Kidney (tissue), 14 donors: ENCODE results near the gene SCN5A. TPM values are rescaled to one million over a fixed set of nuclear protein-coding genes. Genes with fewer than 3 reads are reported as not detected.

Source experiments
- DNase-seq, 5 donors: peaks; one replicate each; pipeline ENCODE4 v3.0.0-alpha.2; 2013 to 2020
- FAIRE-seq: peaks from 2 replicates; lab custom pipeline; 2012; peaks lifted over from hg19 to GRCh38; lab: Jason Lieb, UNC
- H3K27ac ChIP-seq, 2 donors: one replicate each; pipeline ENCODE4 v1.7.0; 2013; ENCODE audit warnings: low read depth in 2 of 2, low read length in 2 of 2, inconsistent platforms in 1 of 2
- H3K27me3 ChIP-seq: one replicate; pipeline ENCODE4 v1.7.1; 2013; ENCODE audit warnings: low read length, inconsistent platforms; ENCODE audit not compliant: control insufficient read depth, insufficient read depth
- H3K36me3 ChIP-seq, 3 donors: one replicate each; pipeline versions ENCODE4 v1.7.0 to v1.7.1; 2013; ENCODE audit warnings: low read length in 3 of 3, control low read depth in 1 of 3, inconsistent platforms in 1 of 3; ENCODE audit not compliant: insufficient read depth in 3 of 3, control insufficient read depth in 2 of 3
- H3K4me1 ChIP-seq, 3 donors: one replicate each; pipeline versions ENCODE4 v1.7.0 to v1.7.1; 2013; ENCODE audit warnings: low read length in 3 of 3, inconsistent platforms in 1 of 3, low read depth in 1 of 3; ENCODE audit not compliant: control insufficient read depth in 2 of 3, insufficient read depth in 2 of 3
- H3K4me3 ChIP-seq, 3 donors: one replicate each; pipeline versions ENCODE4 v1.7.0 to v1.8.1; 2013; ENCODE audit warnings: low read length in 3 of 3, control low read depth in 1 of 3, inconsistent platforms in 1 of 3
- H3K9ac ChIP-seq, 3 donors: one replicate each; pipeline versions ENCODE4 v1.7.0 to v1.7.1; 2013; ENCODE audit warnings: low read length in 3 of 3, control low read depth in 1 of 3, inconsistent platforms in 1 of 3
- H3K9me3 ChIP-seq, 3 donors: one replicate each; pipeline versions ENCODE4 v1.7.0 to v1.7.1; 2013; ENCODE audit warnings: low read length in 3 of 3, control low read depth in 1 of 3, inconsistent platforms in 1 of 3; ENCODE audit not compliant: control insufficient read depth in 2 of 3, insufficient read depth in 1 of 3
- intact Hi-C: fragments of 100-400 bp; cut with DNase I; formaldehyde crosslinking; loops from one replicate; pipeline ENCODE4 v1.11.1; 2022
- polyA plus RNA-seq: library from polyadenylated mRNA; stranded (reverse); fragments of 350-450 nt; fragmentation: Illumina TruSeq; extraction: RNeasy Lipid Tissue Mini Kit (QIAGEN cat#74804); gene quantifications from one replicate; pipeline ENCODE4 v1.2.3, GENCODE V29; 2014; ENCODE audit warnings: low read depth, low replicate concordance; ENCODE audit not compliant: insufficient read depth
- total RNA-seq: library from RNA; stranded (reverse); fragmentation: NEBNext Ultra II Directional; extraction: Animal tissue kit (Norgen Biotek cat#: 25700); gene quantifications from one replicate; pipeline ENCODE4 v1.2.1, GENCODE V29; 2021
- TF ChIP-seq, protein P1 (sequence below): IDR thresholded peaks from 3 replicates; pipeline ENCODE4 v1.5.1; 2012; ENCODE audit warnings: mild to moderate bottlenecking, moderate library complexity, borderline replicate concordance; ENCODE audit not compliant: insufficient read depth; ENCODE audit errors: extremely low read depth
- donor health status: control.
- donor health status: control.
- donor health status: control.
- donor health status: control.
- donor health status: control.
- donor health status: DM: yes; HTN: yes; CAD: no.
- donor health status: Normal renal cell carcinoma (clear cell type).

The SCN5A gene
- total and polyA plus RNA-seq, 2 donors from 2014 or later = 0.06 to 0.72 TPM

DNA sequence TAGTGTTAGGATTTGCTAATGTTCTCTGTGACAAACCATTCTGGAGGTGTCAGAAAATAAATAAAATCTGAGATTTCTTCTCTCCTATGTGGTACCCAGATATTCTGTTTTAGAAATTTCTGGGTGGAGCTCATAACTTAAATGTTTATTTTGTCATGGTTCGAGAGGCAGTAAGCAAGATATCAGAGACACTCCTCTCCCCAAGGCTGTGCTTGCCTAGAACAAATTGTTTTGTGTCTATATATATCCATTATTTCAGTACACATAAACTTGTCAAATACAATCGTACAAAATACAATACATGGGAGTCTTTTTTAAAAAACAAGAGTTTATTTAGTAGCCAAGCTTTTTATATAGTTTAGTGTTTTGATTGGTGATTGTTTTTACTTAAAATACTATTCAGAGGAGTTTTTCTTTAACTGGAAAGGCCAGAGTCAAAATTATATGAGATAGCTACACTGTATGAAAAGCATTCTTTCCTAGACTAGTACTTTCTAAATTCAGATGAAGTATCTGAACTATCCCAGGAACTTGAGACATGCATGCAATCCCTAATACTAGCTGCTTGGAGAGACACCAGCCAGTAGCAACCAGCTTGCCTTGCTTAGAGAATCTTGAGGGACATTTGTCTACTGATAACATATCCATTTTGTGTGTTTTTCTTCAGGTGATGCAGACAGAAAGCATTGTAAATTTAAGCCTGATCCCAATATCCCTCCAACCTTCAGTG lies 148.6 kb downstream of the SCN5A start:
- no peak for FAIRE-seq
- Histone ChIP-seq H3K4me1 (no peaks in the 10 kb centered on the region), H3K36me3 (no peaks in the 10 kb centered on the region), H3K4me3 (no peak overlapping the region), H3K27ac (no peak overlapping the region), H3K27me3 (no peaks in the 10 kb centered on the region), H3K9ac (no peak overlapping the region), H3K9me3 (no peaks in the 10 kb centered on the region)
- TF ChIP-seq, protein P1, sequence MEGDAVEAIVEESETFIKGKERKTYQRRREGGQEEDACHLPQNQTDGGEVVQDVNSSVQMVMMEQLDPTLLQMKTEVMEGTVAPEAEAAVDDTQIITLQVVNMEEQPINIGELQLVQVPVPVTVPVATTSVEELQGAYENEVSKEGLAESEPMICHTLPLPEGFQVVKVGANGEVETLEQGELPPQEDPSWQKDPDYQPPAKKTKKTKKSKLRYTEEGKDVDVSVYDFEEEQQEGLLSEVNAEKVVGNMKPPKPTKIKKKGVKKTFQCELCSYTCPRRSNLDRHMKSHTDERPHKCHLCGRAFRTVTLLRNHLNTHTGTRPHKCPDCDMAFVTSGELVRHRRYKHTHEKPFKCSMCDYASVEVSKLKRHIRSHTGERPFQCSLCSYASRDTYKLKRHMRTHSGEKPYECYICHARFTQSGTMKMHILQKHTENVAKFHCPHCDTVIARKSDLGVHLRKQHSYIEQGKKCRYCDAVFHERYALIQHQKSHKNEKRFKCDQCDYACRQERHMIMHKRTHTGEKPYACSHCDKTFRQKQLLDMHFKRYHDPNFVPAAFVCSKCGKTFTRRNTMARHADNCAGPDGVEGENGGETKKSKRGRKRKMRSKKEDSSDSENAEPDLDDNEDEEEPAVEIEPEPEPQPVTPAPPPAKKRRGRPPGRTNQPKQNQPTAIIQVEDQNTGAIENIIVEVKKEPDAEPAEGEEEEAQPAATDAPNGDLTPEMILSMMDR = no peak
- no peak for DNase-seq
- intact Hi-C loops = no loop called here

Other genes starting within 250 kb of the SCN5A start
- 11.2 TPM for gene ACVR2B, start 195.8 kb downstream of the SCN5A start, total RNA-seq
- gene ACVR2B, start 195.8 kb downstream of the SCN5A start, polyA plus RNA-seq = 1.2 TPM
- gene EXOG, start 153.3 kb downstream of the SCN5A start, total RNA-seq = 16.4 TPM
- 5.5 TPM for gene EXOG, start 153.3 kb downstream of the SCN5A start, polyA plus RNA-seq
- not detected for gene SCN10A, start 166.5 kb upstream of the SCN5A start, total RNA-seq
- not detected for gene SCN10A, start 166.5 kb upstream of the SCN5A start, polyA plus RNA-seq